Measurements from ENCODE around the gene NBEAL2.

The NBEAL2 gene

GRCh38 chr3:46947981-46948791 is 31.3 kb upstream of the NBEAL2 start:
- Histone ChIP-seq H3K27ac (ENCODE audit: low read depth, low read length) (no peak overlapping the region), H3K36me3 (ENCODE audit: low read length) (no peaks in the 10 kb centered on the region), H3K9me3 (ENCODE audit: insufficient read depth, low read length) (no peaks in the 10 kb centered on the region), H4K20me1 (ENCODE audit: low read depth, low read length) (peaks cover 28% of the 10 kb centered on the region; the same call in 1 of the 2 replicates), H3K4me3 (ENCODE audit: insufficient read depth, low read length, poor library complexity, severe bottlenecking) (no peak overlapping the region), H3K27me3 (ENCODE audit: low read length) (no peaks in the 10 kb centered on the region), H3K9ac (ENCODE audit: low read length) (no peak overlapping the region), H3K79me2 (ENCODE audit: insufficient read depth, low read length) (peaks cover 98% of the 10 kb centered on the region), H3K4me2 (ENCODE audit: low read depth, low read length, poor library complexity, severe bottlenecking) (no peak overlapping the region), H2AFZ (ENCODE audit: low read depth, low read length, severe bottlenecking) (no peak overlapping the region), H3F3A (ENCODE audit: insufficient read depth) (no peaks in the 10 kb centered on the region), H3K9me2 (replicated peaks; ENCODE audit: insufficient read depth, low read length) (no peaks in the 10 kb centered on the region)
- TF ChIP-seq, protein P1, sequence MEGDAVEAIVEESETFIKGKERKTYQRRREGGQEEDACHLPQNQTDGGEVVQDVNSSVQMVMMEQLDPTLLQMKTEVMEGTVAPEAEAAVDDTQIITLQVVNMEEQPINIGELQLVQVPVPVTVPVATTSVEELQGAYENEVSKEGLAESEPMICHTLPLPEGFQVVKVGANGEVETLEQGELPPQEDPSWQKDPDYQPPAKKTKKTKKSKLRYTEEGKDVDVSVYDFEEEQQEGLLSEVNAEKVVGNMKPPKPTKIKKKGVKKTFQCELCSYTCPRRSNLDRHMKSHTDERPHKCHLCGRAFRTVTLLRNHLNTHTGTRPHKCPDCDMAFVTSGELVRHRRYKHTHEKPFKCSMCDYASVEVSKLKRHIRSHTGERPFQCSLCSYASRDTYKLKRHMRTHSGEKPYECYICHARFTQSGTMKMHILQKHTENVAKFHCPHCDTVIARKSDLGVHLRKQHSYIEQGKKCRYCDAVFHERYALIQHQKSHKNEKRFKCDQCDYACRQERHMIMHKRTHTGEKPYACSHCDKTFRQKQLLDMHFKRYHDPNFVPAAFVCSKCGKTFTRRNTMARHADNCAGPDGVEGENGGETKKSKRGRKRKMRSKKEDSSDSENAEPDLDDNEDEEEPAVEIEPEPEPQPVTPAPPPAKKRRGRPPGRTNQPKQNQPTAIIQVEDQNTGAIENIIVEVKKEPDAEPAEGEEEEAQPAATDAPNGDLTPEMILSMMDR (IDR thresholded peaks at IDR 0.05; ENCODE audit: insufficient read depth, low read length, poor library complexity, severe bottlenecking): no peak
- no peak for TF ChIP-seq EZH2phosphoT487 (conservative IDR thresholded peaks at IDR 0.05; ENCODE audit: low read length)

DNA sequence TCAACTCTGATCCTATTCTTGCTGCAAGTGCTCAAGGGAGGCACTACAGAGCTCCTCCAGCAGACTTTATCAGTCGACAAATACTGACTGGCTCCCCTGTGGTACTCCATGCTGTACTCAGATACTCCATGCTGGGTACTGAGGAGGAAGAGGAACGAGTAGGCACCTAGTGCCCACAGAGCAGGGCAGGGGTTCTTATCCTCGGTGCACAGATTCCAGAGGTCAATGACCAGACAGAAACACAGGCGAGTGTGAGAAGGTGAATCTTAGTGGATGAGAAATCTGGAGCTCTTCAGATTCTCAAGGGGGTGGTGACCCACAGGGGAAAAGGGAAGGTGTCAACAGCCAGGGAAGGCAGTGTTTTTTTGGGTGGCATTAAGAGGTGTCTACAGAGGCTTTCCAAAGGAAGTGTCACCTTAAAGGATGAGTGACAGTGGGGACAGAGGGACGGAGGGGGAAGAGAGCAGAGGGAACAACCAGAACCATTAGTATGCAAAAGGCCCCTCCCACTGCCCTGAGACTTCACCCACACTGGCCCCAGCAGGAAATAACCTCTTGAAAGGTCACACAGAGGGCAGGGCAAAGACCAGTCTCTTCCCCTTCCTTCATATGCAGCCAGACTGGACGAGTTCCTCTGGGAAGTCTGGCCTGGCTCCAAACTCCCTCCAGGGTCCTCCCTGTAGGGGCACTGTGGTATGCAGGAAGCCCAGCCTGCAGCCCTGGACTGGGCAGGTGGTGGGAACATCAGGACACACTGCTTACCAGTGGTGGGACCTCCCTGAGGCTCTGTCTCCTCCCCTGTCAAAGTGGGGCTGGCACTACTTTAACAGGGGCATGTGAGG is 30.4 kb upstream of the NBEAL2 start:
- peaks cover 28% of the 10 kb centered on the region; the same call in 1 of the 2 replicates for H4K20me1 ChIP-seq (ENCODE audit: low read depth, low read length)
- H3K4me3 ChIP-seq (ENCODE audit: insufficient read depth, low read length, poor library complexity, severe bottlenecking): no peak overlapping the region
- H3K9me3 ChIP-seq (ENCODE audit: insufficient read depth, low read length): no peaks in the 10 kb centered on the region
- H3K36me3 ChIP-seq (ENCODE audit: low read length): no peaks in the 10 kb centered on the region
- no peak overlapping the region for H2AFZ ChIP-seq (ENCODE audit: low read depth, low read length, severe bottlenecking)
- no peaks in the 10 kb centered on the region for H3K27me3 ChIP-seq (ENCODE audit: low read length)
- H3K79me2 ChIP-seq (ENCODE audit: insufficient read depth, low read length): peaks cover 98% of the 10 kb centered on the region
- no peak for TF ChIP-seq EZH2phosphoT487 (conservative IDR thresholded peaks at IDR 0.05; ENCODE audit: low read length)
- TF ChIP-seq, protein P1 (IDR thresholded peaks at IDR 0.05; ENCODE audit: insufficient read depth, low read length, poor library complexity, severe bottlenecking): no peak
- no peaks in the 10 kb centered on the region for H3F3A ChIP-seq (ENCODE audit: insufficient read depth)
- H3K27ac ChIP-seq (ENCODE audit: low read depth, low read length): no peak overlapping the region
- H3K9ac ChIP-seq (ENCODE audit: low read length): no peak overlapping the region
- no peaks in the 10 kb centered on the region for H3K9me2 ChIP-seq (replicated peaks; ENCODE audit: insufficient read depth, low read length)
- no peak overlapping the region for H3K4me2 ChIP-seq (ENCODE audit: low read depth, low read length, poor library complexity, severe bottlenecking)

- no peaks in the 10 kb centered on the region for H3K9me2 ChIP-seq (replicated peaks; ENCODE audit: insufficient read depth, low read length)
- H3K9me3 ChIP-seq (ENCODE audit: insufficient read depth, low read length): no peaks in the 10 kb centered on the region
- H3F3A ChIP-seq (ENCODE audit: insufficient read depth): no peaks in the 10 kb centered on the region
- H2AFZ ChIP-seq (ENCODE audit: low read depth, low read length, severe bottlenecking): no peak overlapping the region
- no peak overlapping the region for H3K27ac ChIP-seq (ENCODE audit: low read depth, low read length)
- no peak overlapping the region for H3K4me3 ChIP-seq (ENCODE audit: insufficient read depth, low read length, poor library complexity, severe bottlenecking)
- H3K79me2 ChIP-seq (ENCODE audit: insufficient read depth, low read length): peaks cover 98% of the 10 kb centered on the region
- TF ChIP-seq EZH2phosphoT487 (conservative IDR thresholded peaks at IDR 0.05; ENCODE audit: low read length): no peak
- TF ChIP-seq, protein P1 (IDR thresholded peaks at IDR 0.05; ENCODE audit: insufficient read depth, low read length, poor library complexity, severe bottlenecking): no peak
- H3K9ac ChIP-seq (ENCODE audit: low read length): no peak overlapping the region
- peaks cover 28% of the 10 kb centered on the region; the same call in 1 of the 2 replicates for H4K20me1 ChIP-seq (ENCODE audit: low read depth, low read length)
- H3K27me3 ChIP-seq (ENCODE audit: low read length): no peaks in the 10 kb centered on the region
- H3K36me3 ChIP-seq (ENCODE audit: low read length): no peaks in the 10 kb centered on the region
- no peak overlapping the region for H3K4me2 ChIP-seq (ENCODE audit: low read depth, low read length, poor library complexity, severe bottlenecking)
These were observed 29.3 kb upstream of the NBEAL2 start for GRCh38 chr3:46950177-46950576.

Data from SU-DHL-6 (cell line).